Measurements from ENCODE around the gene DHRS11. TPM values are rescaled to one million over a fixed set of nuclear protein-coding genes. Genes with fewer than 3 reads are reported as not detected.

Gene DHRS11
- polyA plus RNA-seq, 1 donor = 5.9 TPM

DNA sequence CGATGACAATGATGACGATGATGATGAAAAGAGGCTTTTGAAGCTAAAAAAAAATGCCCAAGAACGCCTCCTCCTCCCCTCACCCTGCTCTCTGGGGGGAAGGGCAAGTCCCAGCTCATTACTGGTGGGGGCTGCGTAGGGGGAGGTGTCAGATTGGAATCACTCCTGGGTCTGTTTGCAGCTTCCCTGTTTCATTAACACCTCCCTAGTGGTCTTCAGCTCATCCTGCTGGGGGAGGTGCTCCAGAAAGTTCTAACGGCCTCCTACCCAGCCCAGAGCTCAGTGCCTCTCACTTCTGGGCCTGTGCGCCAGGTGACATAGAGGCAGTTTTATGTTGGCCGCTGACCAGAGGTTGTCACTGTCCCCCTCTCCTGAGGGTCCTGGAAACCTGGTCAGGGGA lies 22.4 kb downstream of the DHRS11 start:
- no peak for DNase-seq (ENCODE audit: low read depth)

DNA sequence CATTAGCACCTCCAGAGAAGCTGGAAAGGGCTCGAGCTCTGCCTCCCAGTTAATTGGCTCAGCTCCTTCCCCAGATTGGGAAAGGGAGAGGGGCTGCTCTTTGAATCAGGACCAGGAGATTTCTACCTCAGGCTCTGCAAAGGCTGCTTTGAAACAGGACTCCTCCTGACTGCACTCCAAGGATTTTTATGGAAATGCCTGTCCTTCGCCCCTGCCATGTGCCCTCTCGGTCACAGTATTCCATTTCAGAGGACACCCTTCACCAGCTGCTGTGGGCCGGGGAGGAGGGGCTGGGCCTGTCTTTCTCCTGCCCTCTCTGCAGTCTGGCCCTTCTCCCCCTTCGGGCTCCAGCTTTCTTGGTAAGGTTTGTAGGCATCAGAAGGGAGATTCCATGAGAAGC lies 23.3 kb downstream of the DHRS11 start:
- DNase-seq (ENCODE audit: low read depth) = no peak

DNA sequence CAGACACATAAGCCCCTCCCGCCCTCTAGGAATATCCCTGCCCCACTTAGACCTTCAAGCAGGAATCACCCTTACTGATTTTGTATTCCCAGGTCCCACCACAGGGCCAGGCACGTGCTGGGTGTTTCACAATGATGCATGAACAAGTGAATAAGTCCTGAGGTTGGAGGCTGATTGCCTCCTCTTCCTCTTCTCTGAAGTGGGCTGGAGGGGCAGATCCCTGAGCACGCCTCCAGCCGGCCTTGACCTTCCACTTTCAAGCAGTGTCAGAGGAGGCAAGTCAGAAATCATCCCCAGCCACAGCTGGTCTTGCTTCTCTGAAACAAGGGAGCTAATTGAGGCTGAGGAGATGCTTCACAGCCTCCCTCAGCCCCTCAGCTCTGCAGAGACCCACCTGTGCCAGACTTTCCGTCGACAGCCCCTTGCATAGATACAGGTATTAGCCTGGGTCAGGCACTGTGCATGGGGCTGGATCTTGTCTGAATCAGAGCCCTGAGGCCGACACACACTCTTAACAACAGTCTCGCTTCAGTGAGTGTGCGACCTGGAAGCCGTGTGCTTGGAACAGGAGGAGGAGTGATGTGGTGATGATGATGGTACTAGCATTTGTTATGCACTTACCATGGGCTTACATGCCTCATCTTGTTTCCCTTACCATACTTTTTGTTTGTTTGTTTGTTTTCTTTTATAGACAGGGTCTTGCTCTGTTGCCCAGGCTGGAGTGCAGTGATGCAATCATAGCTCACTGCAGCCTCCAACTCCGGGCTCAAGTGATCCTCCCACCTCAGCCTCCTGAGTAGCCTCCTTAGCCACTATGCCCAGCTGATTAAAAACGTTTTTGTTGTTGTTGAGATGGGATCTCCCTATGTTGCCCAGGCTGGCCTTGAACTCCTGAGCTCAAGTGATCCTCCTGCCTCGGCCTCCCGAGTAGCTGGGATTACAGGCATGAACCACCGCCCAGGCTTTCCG lies 24.7 kb downstream of the DHRS11 start:
- DNase-seq (ENCODE audit: low read depth) = no peak

DNA sequence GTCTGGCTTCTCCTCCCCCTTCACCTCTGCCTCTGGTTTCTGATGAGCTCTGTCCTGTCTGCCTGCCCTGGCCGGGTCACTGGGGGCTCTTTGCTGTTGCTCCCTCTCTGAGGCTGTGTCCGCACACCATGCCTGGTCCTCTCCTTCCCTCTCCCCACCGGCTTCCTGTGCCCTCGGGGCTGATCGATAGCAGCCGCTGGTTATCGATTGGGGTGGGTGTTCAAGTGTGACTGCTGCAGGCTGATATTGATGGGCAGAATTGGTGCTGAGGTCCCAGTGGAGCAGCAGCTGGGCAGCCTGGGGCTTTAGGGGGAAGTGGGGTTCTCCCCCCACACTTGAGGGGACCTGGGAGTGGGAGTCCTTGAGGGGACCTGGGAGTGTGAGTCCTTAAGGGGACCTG lies 26.1 kb downstream of the DHRS11 start:
- no peak for DNase-seq (ENCODE audit: low read depth)

DNA sequence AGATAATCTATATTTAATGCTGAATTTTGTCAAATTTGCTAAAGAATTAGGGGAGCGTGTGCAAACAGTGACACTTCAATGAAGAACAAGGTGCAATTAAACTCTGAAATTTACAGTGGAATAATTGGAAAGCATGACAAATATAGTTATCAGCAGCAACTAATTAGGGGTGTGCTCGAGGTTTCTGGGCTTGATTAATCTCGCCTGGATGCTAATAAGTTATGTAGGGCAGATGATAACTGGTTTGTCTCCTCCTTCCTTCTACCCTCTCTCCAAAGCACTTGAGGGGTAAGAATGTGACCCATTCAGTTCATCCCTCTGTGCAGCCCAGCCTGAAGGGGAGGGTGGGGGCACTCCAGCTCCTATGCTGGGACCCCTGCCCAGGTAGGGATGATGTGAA lies 31.6 kb downstream of the DHRS11 start:
- DNase-seq (ENCODE audit: low read depth) = no peak

DNA sequence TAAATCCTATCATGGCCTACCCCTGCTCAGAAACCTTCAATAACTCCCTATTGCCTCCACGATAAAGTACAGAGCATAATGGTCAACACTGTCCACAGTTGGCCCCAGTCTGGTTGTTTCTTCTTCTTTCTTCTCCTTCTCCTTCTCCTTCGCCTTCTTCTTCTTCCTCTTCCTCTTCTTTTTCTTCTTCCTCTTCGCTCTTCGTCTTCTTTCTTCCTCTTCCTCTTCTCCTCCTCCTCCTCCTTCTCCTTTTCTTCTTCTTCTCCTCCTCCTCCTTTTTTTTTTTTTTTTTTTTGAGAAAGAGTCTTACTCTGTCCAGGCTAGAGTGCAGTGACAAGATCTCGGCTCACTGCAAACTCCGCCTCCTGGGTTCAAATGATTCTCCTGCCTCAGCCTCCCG lies 33.5 kb downstream of the DHRS11 start:
- DNase-seq (ENCODE audit: low read depth) = no peak

DNA sequence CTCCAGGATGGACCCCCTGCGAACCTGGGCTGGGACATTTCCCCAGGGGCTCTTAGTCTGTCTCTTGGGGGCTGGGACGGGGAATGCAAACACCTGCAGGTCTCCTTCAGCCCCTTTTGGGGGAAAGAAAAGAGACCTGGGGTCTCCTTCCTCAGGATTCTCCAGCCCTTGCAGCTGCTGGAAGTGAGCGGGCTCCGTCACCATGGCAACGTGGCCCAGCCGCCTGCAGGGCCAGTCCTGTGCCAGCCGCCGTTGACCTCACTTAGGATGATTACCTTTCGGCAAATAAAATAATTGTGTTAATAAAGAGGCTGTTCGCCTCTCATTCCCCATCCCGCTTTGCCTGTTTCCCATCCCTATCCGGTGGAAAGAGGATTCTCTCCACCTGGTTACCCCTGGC lies 35.4 kb downstream of the DHRS11 start:
- no peak for DNase-seq (ENCODE audit: low read depth)

DNA sequence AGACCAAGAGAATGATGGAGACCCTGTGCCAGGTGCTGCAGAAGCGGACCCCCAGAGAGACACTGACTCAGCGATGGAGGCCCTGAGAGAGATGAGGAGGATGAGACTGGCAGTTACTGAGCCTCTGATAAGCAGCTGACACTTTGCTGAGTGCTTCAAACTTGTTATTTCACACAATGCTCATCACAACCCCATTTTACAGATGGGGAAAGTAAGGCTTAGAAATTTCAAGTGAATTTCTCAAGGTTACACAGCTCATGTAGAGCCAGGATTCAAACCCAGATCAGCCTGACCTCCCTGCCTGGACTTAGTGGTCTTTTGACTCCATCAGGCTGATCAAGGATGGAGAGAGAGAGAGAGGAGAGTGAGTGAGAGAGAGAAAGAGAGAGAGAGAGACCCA lies 36.9 kb downstream of the DHRS11 start:
- DNase-seq (ENCODE audit: low read depth) = no peak

DNA sequence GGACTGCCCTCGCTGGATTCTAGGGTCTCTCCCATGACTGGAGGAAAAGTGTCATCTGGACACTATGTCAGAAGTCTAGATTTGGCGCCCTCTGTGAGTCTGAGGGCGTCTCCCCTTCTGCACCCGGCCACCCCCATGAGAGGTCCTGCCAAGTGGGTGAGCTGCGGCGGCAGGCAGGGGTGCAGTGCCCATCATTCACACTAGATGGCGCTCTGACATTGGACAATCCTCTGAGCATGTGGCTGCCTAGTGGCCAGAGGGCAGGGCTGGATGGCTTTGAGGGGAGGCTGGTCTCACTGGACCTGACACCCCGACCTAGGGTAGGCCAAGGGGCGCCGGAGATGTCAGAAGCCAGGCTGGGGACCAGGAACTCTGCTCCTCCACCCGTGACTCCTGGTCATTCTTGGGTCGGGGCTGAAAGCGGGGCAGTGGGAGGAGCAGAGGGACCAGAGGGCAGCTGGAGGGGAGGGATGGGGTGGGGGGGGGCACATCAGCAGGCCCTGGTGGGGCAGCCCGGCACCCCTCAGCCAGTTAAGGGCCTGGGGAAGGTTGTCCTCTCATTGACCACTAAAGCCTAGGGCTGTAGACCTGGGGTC lies 37.7 kb downstream of the DHRS11 start:
- peak; percentile 19 for DNase-seq (ENCODE audit: low read depth)

DNA sequence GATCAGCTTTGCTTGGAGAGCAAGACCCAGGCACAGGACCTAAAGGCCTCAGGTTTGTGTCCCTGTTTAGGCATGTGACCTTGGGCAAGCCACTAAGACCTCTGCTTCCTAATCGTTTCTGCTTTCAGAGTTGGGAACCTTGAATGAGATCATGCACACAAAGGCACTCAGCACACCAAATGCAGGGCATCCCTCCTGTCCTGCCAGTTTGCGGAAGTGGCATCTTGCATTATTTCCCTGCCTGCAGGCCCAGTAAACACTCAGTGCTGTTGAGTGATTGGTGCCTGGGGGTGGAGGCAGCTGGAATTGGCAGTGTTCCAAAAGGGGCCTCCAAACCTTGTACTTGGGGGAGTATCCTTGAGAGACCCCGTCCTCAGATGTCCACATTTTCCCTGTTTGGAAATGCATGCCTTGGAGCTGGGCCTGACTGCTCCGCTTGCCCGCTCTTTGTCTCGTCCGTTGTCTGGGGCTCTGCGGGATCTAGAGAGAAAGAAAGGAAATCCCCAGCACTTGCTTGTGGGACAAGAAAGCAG lies 38.4 kb downstream of the DHRS11 start:
- DNase-seq (ENCODE audit: low read depth) = no peak

DNA sequence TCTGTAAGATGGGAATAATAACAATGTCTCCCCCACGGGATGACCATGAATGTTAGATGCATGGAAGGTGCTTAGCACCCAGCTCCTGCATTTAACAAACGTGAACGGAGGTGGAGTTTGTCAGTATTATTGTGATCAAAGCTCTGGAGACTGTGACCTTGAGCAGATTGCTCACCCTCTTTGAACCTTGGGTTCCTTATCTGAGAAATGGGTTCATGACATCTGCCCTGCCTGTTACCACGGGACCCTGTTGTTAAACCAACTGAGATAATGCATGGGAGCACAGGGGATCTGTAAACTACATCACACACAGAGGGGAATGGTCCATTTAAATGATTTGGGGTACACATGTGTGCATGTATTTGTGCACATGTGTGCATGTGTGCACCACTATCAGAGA lies 39.3 kb downstream of the DHRS11 start:
- no peak for DNase-seq (ENCODE audit: low read depth)

DNA sequence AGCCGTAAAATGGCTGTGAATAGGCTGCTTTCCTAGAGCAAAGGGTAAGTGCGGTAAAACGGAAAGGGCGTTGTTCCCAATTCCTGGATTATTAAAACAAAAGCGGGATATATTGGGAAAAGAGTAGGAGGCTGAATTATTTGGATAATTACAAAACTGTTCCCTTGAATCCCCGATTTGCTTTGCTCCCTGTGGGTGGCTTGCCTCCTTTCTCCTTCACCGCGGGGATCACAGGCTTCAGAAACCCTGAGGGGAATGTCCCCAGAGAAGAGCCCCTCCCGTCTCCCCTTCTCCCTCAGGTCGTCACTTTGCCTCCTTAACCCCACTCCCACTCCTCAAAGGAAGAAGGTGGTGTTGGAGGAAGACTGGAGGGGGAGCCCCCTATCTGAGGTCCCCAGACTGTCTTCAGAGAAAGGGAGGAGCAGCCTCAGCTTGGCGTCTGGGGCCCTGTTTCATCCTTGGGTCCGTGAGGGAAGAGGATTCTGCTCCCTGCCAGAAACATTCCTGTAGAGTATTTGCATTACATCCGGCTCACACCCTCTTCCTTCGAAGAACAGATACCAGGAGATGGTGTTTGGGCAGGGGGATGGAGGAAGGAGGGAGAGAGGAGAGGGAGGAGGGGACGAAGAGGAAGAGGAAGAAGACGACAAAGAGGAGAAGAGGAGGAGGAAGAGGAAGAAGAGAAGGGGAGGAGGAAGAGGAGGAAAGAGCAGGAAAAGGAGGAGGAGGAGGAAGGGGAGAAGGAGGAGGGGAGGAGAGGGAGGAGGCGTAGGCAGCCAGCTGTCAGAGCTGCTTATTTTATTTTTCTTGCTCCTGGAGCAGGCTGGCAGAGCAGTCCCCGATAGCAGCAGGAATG lies 41.5 kb downstream of the DHRS11 start:
- DNase-seq (ENCODE audit: low read depth) = no peak

DNA sequence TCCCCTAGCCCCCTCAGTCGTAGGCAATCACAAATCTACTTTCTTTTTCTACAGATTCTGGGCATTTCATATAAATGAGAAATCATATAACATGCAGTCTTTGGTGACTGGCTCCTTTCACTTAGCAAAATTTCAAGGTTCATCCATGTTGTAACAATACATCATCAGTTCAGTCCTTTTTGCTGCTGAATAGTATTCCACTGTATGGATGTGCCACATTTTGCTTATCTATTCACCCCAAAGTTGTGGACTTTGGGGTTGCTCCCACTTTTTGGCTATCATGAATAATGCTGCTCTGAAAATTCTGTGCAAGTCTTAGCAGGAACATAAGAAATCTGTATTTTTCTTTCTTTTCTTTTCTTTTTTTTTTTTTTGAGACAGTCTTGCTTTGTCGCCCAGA lies 48.7 kb downstream of the DHRS11 start:
- no peak for DNase-seq (ENCODE audit: low read depth)

DNA sequence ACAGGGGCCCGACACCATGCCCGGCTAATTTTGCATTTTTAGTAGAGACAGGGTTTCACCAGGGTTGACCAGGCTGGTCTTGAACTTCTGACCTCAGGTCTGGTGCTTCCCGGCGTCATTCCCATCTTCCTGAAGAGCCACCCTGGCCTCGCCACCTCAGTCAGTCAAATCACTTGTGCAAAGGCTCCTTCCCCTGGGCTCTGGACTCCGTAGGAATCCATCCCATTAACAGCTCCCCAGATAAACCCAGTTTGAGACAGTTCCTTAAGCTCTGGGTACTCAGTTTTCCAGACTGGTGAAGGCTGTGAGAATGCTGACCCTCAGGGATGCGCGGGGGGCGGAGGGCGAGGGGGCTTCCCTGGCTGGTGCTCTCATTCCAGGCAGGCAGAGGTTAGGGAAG lies 49.2 kb downstream of the DHRS11 start:
- no peak for DNase-seq (ENCODE audit: low read depth)

DNA sequence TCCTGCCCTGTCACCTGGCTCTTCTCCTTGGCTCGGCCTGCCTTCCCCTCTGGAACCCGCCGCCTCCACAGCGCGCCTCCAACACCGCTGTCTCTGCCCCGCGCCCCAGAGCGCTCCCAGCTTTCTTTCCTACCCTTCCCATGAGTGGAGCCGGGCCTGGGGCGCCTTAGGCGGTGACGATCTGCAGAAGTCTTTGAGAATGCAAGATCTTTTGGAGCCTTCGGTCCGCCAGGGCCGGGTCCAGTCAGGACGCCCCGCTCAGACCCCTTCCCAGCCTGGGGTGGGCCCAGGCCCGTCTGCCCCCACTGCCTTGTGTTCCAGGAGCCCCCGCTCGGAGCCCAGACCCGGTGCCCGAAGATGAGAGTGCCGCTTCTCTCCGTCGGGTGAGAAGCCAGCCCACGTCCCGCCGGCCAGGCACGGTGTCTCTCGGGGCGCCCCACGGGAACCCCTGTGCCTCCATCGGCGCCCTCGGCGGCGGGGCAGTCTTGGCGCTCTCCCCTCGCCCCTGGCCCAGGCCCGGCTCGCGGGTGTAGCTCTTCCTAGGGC lies 49.7 kb downstream of the DHRS11 start:
- no peak for DNase-seq (ENCODE audit: low read depth)

DNA sequence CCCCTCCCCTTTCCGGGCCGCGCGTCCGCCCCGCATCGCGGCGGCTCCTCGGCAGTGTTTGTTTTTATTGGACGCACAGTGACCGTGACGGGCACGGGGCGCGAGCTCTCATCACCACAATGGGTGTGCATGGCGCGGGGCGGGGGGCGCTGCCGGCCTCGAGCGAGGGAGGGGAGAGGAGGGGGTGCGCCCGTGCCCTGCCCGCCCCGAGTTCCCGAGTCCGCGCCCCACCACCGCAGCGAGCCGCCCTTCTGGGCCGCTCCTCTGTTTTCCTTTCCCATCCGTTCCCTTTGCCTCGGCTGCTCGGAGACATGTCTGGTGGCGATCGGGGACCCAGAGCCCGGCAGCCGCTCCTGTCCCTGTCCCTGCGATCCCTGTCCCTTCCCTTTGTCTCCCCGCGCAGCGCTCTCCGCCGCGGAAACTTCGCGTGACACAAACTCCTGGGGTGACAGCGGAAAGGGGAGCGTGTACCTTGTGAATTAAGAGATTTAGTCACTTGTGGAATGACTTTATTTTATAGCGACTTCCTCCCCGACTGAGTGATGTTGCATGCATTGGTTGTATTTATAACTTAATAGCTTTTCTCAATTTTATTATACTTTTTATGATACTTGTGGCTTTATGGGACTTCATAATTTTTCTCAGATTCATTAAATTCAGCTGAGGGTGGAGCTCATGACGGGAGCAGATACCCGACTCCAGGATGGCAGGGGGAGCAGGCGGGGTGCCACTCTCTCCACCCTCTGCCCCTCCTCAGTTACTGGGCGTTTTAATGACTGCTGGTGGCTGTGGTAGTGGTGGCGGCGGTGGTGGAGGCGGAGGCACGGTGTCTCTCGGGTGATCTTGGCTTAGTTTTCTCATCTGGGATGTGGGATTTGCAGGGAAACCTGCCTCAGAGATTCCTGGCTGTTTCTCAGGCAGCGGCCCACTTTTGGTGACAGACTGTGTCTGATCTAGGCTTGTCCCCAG lies 50.5 kb downstream of the DHRS11 start:
- no peak for DNase-seq (ENCODE audit: low read depth)

DNA sequence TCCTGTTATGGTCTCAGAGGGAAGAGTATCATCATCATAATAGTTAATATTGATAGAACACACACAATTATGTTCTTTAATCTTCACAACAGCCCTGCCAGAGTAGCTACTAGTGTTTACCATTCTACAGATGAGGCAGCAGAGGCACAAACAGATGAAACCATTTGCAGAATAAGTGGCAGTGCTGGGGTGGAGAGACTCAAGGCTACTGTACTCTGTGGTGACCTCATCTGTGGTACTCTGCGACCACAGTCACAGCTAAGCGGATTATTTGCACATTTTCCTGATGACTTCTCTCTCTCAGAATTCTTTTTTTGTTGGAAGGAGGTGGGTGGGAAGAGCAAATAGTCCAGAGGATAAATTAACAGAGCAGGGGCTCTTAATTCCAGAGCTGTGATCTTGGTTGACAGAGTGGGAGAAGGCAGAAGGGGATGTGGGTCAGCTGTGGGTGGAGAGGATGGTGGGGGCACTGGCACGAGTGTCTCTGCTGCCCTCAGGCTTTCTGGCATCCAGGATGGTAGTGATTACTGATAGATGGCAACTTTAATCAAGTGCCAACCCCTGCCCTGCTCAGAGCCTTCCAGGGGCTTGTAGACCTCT lies 51.5 kb downstream of the DHRS11 start:
- DNase-seq (ENCODE audit: low read depth) = no peak

DNA sequence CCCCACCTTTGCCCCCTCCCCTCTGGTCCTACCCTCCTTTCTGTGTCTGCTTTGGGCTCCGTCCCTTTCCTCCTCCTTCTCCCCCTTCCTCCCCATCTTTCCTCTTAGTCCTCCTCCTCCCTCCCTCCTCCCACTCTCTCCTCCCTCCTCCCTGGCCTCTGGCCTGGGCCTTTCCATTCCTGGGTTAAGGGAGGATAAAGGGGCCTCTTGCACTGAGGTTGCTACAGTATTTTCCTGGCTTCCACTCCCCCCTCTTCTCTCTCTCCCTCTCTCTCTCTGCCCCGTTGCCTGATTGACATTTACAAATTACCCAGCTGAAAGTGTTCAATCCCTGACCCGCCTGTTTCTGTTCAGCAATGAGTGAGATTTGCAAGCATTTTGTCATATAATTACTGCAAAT lies 53.7 kb downstream of the DHRS11 start:
- no peak for DNase-seq (ENCODE audit: low read depth)

DNA sequence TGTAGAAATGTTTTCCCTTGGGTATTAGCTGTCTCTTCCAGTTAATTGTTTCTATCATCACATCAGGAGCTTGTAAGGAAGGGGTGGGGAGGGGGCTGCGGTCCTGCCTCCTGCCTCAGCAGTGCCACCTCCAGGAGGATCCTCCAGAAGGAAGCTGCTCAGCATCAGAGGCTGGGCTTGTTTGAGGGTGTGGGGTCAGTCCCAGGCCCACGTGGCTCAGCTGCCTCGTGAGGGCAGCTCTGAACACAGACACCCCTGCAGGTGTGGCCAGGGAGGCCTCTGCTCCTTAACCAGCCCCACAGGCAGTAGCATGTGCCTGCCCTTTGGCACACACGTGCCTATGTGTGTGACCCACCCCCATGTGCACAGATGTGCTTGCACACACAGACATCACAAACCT lies 56.0 kb downstream of the DHRS11 start:
- no peak for DNase-seq (ENCODE audit: low read depth)

DNA sequence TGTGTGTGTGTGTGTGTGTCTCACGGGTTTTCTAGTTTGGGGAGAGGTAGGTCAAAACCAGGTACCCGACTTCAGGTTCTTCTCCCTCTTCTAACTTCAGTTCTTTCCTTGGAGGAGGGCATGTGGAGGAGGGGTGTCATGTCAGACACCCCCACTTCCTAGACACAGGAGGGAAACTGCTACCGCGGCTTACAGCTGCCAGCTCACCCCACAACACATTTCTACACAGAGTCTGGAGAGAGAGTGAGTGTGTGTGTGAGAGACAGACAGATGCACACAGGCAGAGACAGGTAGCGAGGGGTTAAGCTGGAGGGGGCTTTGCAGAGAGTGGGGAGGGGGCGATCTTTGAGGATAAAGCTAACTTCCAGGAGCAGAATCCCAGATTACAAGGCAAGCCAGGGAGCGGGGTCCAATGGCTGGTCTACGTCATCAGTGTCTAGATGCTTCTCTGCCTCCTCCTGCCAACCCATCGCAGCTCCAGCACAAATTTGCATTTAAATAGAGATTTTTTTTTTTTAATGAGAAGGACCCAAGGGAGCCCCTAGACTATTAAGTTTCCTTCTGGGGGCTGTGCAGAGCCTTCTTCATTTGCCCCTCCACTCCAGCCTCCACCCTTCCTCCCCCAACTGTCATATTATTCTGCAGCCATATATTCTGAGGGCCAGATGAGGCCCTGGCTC lies 58.6 kb downstream of the DHRS11 start:
- DNase-seq (ENCODE audit: low read depth) = no peak

Measured in forelimb muscle (tissue), 1 donor.